CD4-positive, alpha-beta memory T cell (primary cell): ENCODE data around the gene FAM181B. TPM values are rescaled to one million over a fixed set of nuclear protein-coding genes. Genes with fewer than 3 reads are reported as not detected.

Experiments used
- polyA plus RNA-seq, 2 donors: library from polyadenylated mRNA; unstranded; fragments of 300-500 nt; fragmentation: Illumina TruSeq; gene quantifications; one replicate each; pipeline ENCODE4 v1.2.3, GENCODE V29; 2021
- total RNA-seq, 2 experiments: library from RNA; stranded (reverse); gene quantifications; one replicate each; pipeline ENCODE4 v1.2.3, GENCODE V29; 2021

The FAM181B gene
- total and polyA plus RNA-seq, 4 experiments from 2014 or later, result 0.11 TPM; not detected in 3

Other genes with a start within 250 kb of the FAM181B start
- gene PRCP, start 166.6 kb upstream of the FAM181B start, total RNA-seq, result 10 to 100 TPM; 24.1 to 28.0 TPM
- gene PRCP, start 166.6 kb upstream of the FAM181B start, polyA plus RNA-seq, result 10 to 100 TPM; 34.4 to 38.4 TPM
- under 1 TPM; 0.67 to 0.86 TPM for gene DDIAS, start 167.9 kb upstream of the FAM181B start, total RNA-seq
- gene DDIAS, start 167.9 kb upstream of the FAM181B start, polyA plus RNA-seq, result 1 to 10 TPM in 1 of 2 donors, not detected in 1; 2.4 TPM